Spleen (tissue), 11 donors: ENCODE data around the gene MAFF. TPM values are rescaled to one million over a fixed set of nuclear protein-coding genes. Genes with fewer than 3 reads are reported as not detected.
"Not testable (repeated sequence)": the region's sequence is repeated elsewhere in the genome, so short reads cannot be mapped to it uniquely, and the experiment has no call there.

Experiments used
- DNase-seq: peaks from one replicate; pipeline ENCODE4 v3.0.0-alpha.2; 2020
- H3K27ac ChIP-seq, 8 donors: fragments of 200-600 bp; sonication (generic) in 7 of 8; 1 replicate in 4 of 8; 2 replicates in 4 of 8; pipeline versions ENCODE4 v1.5.0 to v1.8.0; 2016 to 2021; ENCODE audit warnings: inconsistent platforms in 4 of 8, mild to moderate bottlenecking in 4 of 8, moderate library complexity in 1 of 8
- H3K27me3 ChIP-seq, 7 donors: fragments of 200-600 bp; sonication (generic) in 6 of 7; replicated peaks in 1 of 7; 1 replicate in 4 of 7; 2 replicates in 3 of 7; pipeline versions ENCODE4 v1.5.0 to v1.8.0; 2016 to 2021; ENCODE audit warnings: inconsistent platforms in 3 of 7, mild to moderate bottlenecking in 1 of 7
- H3K36me3 ChIP-seq, 6 donors: fragments of 200-600 bp; sonication (generic) in 5 of 6; 1 replicate in 4 of 6; 2 replicates in 2 of 6; pipeline versions ENCODE4 v1.5.0 to v1.8.0; 2016 to 2021; ENCODE audit warnings: inconsistent platforms in 2 of 6
- H3K4me1 ChIP-seq, 6 donors: fragments of 200-600 bp; sonication (generic) in 5 of 6; 1 replicate in 3 of 6; 2 replicates in 3 of 6; pipeline versions ENCODE4 v1.5.0 to v1.8.0; 2016 to 2021; ENCODE audit warnings: inconsistent platforms in 3 of 6
- H3K4me3 ChIP-seq, 8 donors: fragments of 200-600 bp; sonication (generic) in 7 of 8; 1 replicate in 4 of 8; 2 replicates in 4 of 8; pipeline versions ENCODE4 v1.5.0 to v1.8.0; 2016 to 2021; ENCODE audit warnings: inconsistent platforms in 4 of 8, mild to moderate bottlenecking in 4 of 8, moderate library complexity in 2 of 8
- H3K9me3 ChIP-seq, 8 donors: fragments of 200-600 bp; sonication (generic) in 7 of 8; 1 replicate in 4 of 8; 2 replicates in 4 of 8; pipeline versions ENCODE4 v1.5.0 to v1.8.0; 2016 to 2021; ENCODE audit warnings: inconsistent platforms in 4 of 8
- POLR2A ChIP-seq, 3 donors: fragments of 450-650 bp; IDR thresholded peaks; one replicate each; pipeline ENCODE4 v1.5.1; 2017; ENCODE audit warnings: antibody characterized with exemption in 3 of 3, mild to moderate bottlenecking in 1 of 3
- POLR2AphosphoS5 ChIP-seq, 3 donors: sonication (generic); formaldehyde crosslinking; IDR thresholded peaks; one replicate each; pipeline ENCODE4 v1.5.1; 2017; ENCODE audit warnings: antibody characterized with exemption in 3 of 3
- WGBS, 5 donors: extraction: QIAGEN DNeasy Blood & Tissue Kit in 3 of 5; methylation state at CpG; one replicate each; pipeline versions ENCODE4 v1.1.5 to v1.1.7; 2013 to 2018; 5-methylcytosine and 5-hydroxymethylcytosine counted together
- intact Hi-C: fragments of 100-400 bp; cut with DNase I; formaldehyde crosslinking; loops from one replicate; pipeline ENCODE4 v1.15.0; 2023; ENCODE audit warnings: low total_unique reads
- polyA plus RNA-seq, 3 donors: library from polyadenylated mRNA; stranded (reverse); fragments of 200-250 nt; gene quantifications; one replicate each; pipeline ENCODE4 v1.2.1, GENCODE V29; 2013
- total RNA-seq, 7 donors: library from RNA; depleted of rRNA in 3 of 7; stranded (reverse); fragments of >200 nt in 3 of 7; fragmentation: NEBNext Ultra II Directional in 4 of 7; extraction: Animal tissue kit (Norgen Biotek cat#: 25700) in 4 of 7; gene quantifications; one replicate each; pipeline versions ENCODE4 v1.1.0 to v1.2.1, GENCODE V29; 2016 to 2021
- TF ChIP-seq, protein P1 (sequence below), 11 experiments: fragments of 200-600 bp in 7 of 11; fragments of 450-650 bp in 4 of 11; sonication (generic) in 4 of 11; IDR thresholded peaks in 8 of 11; conservative IDR thresholded peaks in 3 of 11; 1 replicate in 7 of 11; 2 replicates in 4 of 11; pipeline versions ENCODE4 v1.4.0 to v1.8.0; 2016 to 2021; ENCODE audit warnings: antibody characterized with exemption in 11 of 11, inconsistent platforms in 4 of 11, mild to moderate bottlenecking in 1 of 11
- donor health status: healthy with polysubstance abuse.
- donor health status: DM: no; HTN: no; CAD: no; lungs with moderate emphysema.
- donor health status: DM: no; HTN: no; CAD: no.
- donor health status: Bipolar disorder and iron deficiency.
- donor health status: healthy.
- donor health status: DM: no; HTN: no; CAD: no.
- donor health status: DM: yes; HTN: yes; CAD: no.

The MAFF gene
- total and polyA plus RNA-seq, 10 donors: 2.1 to 32.4 (median 8.6) TPM

DNA sequence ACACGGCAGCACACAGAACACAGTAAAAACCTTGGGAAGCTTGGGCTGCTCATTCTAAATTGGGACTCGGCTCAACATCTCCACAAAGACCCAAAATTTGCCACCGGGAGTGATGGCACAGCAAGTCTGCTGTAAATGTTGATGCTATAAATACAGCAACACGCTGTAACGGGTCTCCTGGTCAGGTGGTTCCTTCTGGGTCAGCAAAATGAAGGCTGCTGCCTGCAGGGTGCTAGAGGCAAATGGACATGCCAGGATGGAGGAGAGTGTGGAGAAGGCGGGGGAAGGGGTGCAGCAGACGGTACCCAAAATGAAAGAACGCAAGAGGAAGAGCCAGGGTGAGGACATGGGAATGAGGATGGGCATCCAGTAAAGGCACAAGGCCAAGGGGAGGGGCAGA, 30.4 kb downstream of the MAFF start:
- TF ChIP-seq, protein P1, sequence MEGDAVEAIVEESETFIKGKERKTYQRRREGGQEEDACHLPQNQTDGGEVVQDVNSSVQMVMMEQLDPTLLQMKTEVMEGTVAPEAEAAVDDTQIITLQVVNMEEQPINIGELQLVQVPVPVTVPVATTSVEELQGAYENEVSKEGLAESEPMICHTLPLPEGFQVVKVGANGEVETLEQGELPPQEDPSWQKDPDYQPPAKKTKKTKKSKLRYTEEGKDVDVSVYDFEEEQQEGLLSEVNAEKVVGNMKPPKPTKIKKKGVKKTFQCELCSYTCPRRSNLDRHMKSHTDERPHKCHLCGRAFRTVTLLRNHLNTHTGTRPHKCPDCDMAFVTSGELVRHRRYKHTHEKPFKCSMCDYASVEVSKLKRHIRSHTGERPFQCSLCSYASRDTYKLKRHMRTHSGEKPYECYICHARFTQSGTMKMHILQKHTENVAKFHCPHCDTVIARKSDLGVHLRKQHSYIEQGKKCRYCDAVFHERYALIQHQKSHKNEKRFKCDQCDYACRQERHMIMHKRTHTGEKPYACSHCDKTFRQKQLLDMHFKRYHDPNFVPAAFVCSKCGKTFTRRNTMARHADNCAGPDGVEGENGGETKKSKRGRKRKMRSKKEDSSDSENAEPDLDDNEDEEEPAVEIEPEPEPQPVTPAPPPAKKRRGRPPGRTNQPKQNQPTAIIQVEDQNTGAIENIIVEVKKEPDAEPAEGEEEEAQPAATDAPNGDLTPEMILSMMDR (IDR thresholded peaks at IDR 0.05 in 8 of 11, conservative IDR thresholded peaks at IDR 0.05 in 3 of 11): no peak
- TF ChIP-seq POLR2AphosphoS5 (IDR thresholded peaks at IDR 0.05) (no peak), POLR2A (IDR thresholded peaks at IDR 0.05) (no peak)
- Histone ChIP-seq H3K4me1 (peaks cover 0 to 32% (median 21%) of the 10 kb centered on the region in 6 donors), H3K9me3 (no peaks in the 10 kb centered on the region), H3K27me3 (no peaks in the 10 kb centered on the region), H3K27ac (no peak overlapping the region), H3K4me3 (no peak overlapping the region), H3K36me3 (peaks cover 0 to 95% (median 38%) of the 10 kb centered on the region in 6 donors)
- intact Hi-C loops: loop anchor here (10.0 kb wide), 1 partner anchor 167 kb away; no protein-coding TSS in a partner anchor
- WGBS, 5 donors: 83 to 90% (median 88%) methylated on average over 8 of the region's 8 CpGs
- no peak for DNase-seq

DNA sequence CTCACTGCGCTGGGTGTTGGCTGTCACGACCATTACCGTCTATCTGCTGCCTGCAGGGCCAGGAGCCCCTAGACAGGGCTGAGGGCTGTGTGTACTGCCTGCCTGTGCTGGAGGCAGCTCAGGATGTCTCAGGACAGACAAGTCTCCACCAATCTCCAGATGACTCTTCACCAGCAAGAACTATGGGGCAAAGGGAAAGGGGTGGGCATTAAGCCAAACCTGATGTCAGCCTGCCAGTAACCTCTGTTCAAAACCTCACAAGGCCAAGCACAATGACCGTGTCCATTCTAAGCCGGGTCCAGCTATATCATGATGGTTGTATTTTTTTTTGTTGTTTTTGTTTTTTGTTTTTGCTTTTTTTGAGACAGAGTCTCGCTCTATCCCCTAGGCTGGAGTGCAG, 31.6 kb downstream of the MAFF start:
- H3K9me3 ChIP-seq: no peaks in the 10 kb centered on the region
- H3K36me3 ChIP-seq: peaks cover 0 to 93% (median 38%) of the 10 kb centered on the region in 6 donors
- intact Hi-C loops: loop anchor here (10.0 kb wide), 1 partner anchor 169 kb away; no protein-coding TSS in a partner anchor
- no peak overlapping the region for H3K4me3 ChIP-seq
- WGBS, 5 donors: 79 to 90% (median 87%) methylated on average over 5 to 6 of the region's 6 CpGs
- peaks cover 0 to 36% (median 19%) of the 10 kb centered on the region in 6 donors for H3K4me1 ChIP-seq
- no peak for TF ChIP-seq POLR2AphosphoS5 (IDR thresholded peaks at IDR 0.05)
- H3K27ac ChIP-seq: no peak overlapping the region
- no peaks in the 10 kb centered on the region for H3K27me3 ChIP-seq
- DNase-seq: no peak

GRCh38 chr22:38233856-38234255, 32.1 kb downstream of the MAFF start:
- DNase-seq, H3K4me3 ChIP-seq, H3K9me3 ChIP-seq, H3K27me3 ChIP-seq, H3K27ac ChIP-seq: not testable (repeated sequence)
- 87 to 97% (median 92%) methylated on average over 10 of the region's 10 CpGs for WGBS, 5 donors
- intact Hi-C loops: loop anchor here (10.0 kb wide), 1 partner anchor 169 kb away; no protein-coding TSS in a partner anchor
- Histone ChIP-seq H3K36me3 (peaks cover 0 to 91% (median 38%) of the 10 kb centered on the region in 6 donors), H3K4me1 (peaks cover 0 to 36% (median 18%) of the 10 kb centered on the region in 6 donors)

DNA sequence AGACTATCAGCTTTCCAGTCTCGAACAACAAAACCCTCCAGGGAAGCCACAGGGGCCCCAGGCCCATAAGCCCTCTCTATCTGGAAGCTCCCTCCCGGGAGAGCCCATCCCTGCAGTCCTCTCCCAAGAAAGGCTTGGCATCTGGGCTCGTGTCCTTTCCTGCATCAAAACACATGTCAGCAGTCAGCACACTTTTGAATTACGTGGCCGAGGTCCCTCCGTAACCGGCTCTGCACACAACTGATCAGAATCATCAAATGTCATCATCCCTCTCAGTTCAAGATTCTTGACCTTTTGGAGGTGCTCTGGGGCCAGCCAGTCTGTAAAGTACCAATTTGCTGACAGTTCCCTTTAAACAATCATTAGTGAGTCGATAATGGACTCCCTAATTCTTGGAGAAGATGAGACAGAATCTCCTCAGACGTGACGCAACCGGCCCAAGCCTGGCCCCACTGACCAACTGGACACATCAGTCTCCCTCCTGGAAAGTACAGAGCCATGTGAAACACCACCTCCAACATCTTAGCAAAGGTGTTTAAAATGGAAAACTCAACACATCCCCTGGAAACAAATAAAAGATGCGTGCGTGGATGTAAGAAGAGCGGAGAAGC, 33.6 kb downstream of the MAFF start:
- TF ChIP-seq, protein P1 (IDR thresholded peaks at IDR 0.05 in 8 of 11, conservative IDR thresholded peaks at IDR 0.05 in 3 of 11): no peak
- TF ChIP-seq POLR2A (IDR thresholded peaks at IDR 0.05): no peak
- TF ChIP-seq POLR2AphosphoS5 (IDR thresholded peaks at IDR 0.05): no peak

DNA sequence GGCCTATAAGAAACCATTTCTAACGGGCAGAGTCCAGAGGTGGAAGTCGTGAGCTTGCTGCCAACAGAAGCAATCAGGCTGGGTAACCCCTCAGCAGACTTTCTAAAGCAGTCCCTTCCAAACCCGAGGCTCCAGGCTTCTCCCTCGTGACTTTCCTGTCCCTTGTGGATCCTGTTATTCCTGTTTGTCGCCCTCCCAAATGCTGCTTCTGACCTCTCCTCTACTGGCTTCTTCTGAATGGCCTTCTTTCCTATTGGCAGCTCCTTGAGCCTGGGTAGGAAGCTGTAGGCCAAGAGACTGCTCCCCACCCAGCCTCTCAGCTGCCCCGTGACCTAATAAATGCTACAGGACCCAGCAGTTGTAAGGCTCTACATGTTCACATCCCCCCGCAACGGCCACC, 35.0 kb downstream of the MAFF start:
- peaks cover 0 to 42% (median 16%) of the 10 kb centered on the region in 6 donors for H3K4me1 ChIP-seq
- no peak overlapping the region for H3K4me3 ChIP-seq
- DNase-seq: no peak
- WGBS, 5 donors: 76 to 90% (median 87%) methylated on average over 8 of the region's 8 CpGs
- intact Hi-C loops: loop anchor here (10.0 kb wide), 1 partner anchor 172 kb away; no protein-coding TSS in a partner anchor
- H3K36me3 ChIP-seq: peaks cover 0 to 88% (median 26%) of the 10 kb centered on the region in 6 donors
- peak overlapping the region in 1 of 8 donors; percentile 8 for H3K27ac ChIP-seq
- no peaks in the 10 kb centered on the region for H3K9me3 ChIP-seq
- no peaks in the 10 kb centered on the region for H3K27me3 ChIP-seq
- TF ChIP-seq, protein P1 (IDR thresholded peaks at IDR 0.05 in 8 of 11, conservative IDR thresholded peaks at IDR 0.05 in 3 of 11): no peak
- TF ChIP-seq POLR2AphosphoS5 (IDR thresholded peaks at IDR 0.05): no peak
- no peak for TF ChIP-seq POLR2A (IDR thresholded peaks at IDR 0.05)

More for the DNA sequence above, 33.6 kb downstream of the MAFF start:
- intact Hi-C loops: loop anchor here (10.0 kb wide), 1 partner anchor 171 kb away; no protein-coding TSS in a partner anchor
- H3K9me3 ChIP-seq: no peaks in the 10 kb centered on the region
- 89 to 93% (median 92%) methylated on average over 14 of the region's 14 CpGs for WGBS, 5 donors
- H3K36me3 ChIP-seq: peaks cover 0 to 92% (median 36%) of the 10 kb centered on the region in 6 donors
- no peak overlapping the region for H3K4me3 ChIP-seq
- no peak for DNase-seq
- H3K27ac ChIP-seq: no peak overlapping the region
- H3K4me1 ChIP-seq: peaks cover 0 to 43% (median 19%) of the 10 kb centered on the region in 6 donors
- H3K27me3 ChIP-seq: no peaks in the 10 kb centered on the region
